Measurements from ENCODE around the gene RASA2.
A peak's percentile ranks its signal among the peaks of the same experiment; 100 is the strongest.

RASA2 gene

DNA sequence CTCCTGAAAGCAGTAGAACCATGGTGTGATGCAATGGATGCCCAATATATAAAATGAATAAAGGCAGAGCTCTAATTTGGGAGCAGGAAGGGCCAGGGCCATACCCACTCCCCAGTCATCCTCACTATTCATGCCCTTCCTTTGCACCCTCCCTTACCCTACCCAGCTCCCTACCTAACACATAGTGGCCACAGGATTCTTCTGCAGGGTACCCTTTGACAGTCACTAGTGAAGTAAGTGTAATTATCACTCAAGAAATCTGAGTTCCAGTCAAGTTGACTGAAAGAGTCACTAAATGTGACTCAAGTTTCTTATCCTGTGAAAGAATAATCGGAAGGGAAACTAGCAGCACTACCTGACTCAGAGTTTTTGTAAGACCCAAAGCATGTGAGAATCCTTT is 69.2 kb downstream of the RASA2 start:
- TF ChIP-seq, protein P1, sequence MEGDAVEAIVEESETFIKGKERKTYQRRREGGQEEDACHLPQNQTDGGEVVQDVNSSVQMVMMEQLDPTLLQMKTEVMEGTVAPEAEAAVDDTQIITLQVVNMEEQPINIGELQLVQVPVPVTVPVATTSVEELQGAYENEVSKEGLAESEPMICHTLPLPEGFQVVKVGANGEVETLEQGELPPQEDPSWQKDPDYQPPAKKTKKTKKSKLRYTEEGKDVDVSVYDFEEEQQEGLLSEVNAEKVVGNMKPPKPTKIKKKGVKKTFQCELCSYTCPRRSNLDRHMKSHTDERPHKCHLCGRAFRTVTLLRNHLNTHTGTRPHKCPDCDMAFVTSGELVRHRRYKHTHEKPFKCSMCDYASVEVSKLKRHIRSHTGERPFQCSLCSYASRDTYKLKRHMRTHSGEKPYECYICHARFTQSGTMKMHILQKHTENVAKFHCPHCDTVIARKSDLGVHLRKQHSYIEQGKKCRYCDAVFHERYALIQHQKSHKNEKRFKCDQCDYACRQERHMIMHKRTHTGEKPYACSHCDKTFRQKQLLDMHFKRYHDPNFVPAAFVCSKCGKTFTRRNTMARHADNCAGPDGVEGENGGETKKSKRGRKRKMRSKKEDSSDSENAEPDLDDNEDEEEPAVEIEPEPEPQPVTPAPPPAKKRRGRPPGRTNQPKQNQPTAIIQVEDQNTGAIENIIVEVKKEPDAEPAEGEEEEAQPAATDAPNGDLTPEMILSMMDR (conservative IDR thresholded peaks at IDR 0.05; ENCODE audit: control insufficient read depth, insufficient read depth, low read depth, low read length), result no peak
- DNase-seq (ENCODE audit: low read depth), result peak; percentile 34
- no peak overlapping the region for H3K4me3 ChIP-seq (ENCODE audit: control insufficient read depth, low read depth, low read length)

DNA sequence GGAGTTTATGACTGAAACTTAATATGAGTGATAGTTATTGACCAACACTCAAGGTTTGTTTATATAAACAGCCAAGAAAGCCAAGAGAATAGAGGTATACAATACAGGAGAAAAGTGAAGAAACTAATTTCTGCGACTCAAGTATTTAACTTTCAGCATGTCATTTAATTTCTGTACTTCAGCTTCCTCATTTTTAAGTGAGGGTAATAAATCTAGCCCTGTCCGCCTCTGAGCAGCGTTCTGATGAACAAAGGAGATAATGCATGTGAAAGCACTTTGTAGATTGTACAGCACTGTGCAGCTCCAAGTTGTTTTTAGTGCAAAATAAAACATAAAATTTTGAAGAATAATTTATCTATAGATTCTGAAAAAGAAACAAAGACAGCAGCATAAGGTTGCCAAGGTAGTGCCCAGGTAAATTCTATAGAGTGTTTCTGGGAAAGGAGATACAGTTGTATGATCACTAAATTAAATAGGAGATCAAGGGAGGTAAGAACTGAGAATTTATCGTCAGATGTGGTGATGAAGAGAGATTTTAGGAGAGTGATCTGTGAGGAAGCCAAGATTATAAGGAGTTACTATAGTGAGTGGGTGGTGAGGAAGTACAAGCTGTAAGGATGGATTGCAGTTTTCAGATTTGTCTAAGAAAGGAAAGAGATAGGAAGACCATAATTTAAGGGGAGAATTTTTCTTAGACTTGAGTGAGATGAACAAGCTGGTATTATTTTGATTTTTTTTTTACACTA is 71.3 kb downstream of the RASA2 start:
- TF ChIP-seq, protein P1 (conservative IDR thresholded peaks at IDR 0.05; ENCODE audit: control insufficient read depth, insufficient read depth, low read depth, low read length), result no peak
- H3K4me3 ChIP-seq (ENCODE audit: control insufficient read depth, low read depth, low read length), result no peak overlapping the region
- DNase-seq (ENCODE audit: low read depth), result no peak

DNA sequence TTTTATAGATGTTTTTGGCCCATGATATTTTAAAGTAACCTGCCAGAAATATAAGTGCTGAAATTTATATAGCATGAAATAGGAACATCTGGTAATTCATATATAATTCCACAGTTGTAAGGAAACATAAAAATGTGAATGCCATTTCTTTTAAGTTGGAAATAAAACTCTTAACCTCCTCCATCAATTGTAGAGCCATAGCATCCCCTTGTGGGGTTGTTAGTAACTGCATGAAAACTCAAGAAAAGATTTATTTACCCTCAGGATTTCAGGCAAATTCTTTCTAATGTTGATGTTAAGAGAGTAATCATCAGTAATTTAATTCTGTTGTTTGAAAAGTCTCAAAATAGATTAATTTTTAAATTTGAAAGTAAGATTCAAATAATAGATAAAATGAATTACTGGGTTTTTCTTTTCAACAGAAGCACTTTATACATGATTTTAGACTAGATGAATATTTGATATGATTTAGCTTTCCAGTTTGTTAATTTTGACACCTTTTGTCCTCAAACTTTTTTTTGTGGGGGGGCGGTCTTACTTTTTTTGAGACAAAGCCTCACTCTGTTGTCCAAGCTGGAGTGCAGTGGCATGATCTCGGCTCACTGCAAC is 74.7 kb downstream of the RASA2 start:
- TF ChIP-seq, protein P1 (conservative IDR thresholded peaks at IDR 0.05; ENCODE audit: control insufficient read depth, insufficient read depth, low read depth, low read length), result peak; percentile 100
- H3K4me3 ChIP-seq (ENCODE audit: control insufficient read depth, low read depth, low read length), result no peak overlapping the region
- DNase-seq (ENCODE audit: low read depth), result peak; percentile 82

DNA sequence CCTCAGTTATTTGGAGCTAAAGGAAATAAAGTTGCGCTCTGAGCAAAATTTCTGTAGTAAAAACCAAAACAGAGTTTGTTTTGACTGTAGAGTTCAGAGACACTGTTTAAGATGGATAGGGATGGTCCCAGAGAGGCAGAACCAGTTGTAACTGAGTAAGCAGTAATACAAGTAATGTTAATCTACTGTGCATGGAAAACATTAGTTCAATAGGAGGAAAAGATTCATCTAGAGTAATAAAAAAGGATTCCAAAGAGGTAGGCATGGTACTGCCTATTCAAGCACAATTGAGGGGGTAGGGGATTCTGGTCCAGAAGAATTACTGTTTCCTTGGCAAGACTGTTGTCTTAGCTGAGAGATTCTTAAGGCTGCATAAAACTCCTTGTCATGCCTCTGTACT is 77.4 kb downstream of the RASA2 start:
- TF ChIP-seq, protein P1 (conservative IDR thresholded peaks at IDR 0.05; ENCODE audit: control insufficient read depth, insufficient read depth, low read depth, low read length), result no peak
- H3K4me3 ChIP-seq (ENCODE audit: control insufficient read depth, low read depth, low read length), result no peak overlapping the region
- no peak for DNase-seq (ENCODE audit: low read depth)

DNA sequence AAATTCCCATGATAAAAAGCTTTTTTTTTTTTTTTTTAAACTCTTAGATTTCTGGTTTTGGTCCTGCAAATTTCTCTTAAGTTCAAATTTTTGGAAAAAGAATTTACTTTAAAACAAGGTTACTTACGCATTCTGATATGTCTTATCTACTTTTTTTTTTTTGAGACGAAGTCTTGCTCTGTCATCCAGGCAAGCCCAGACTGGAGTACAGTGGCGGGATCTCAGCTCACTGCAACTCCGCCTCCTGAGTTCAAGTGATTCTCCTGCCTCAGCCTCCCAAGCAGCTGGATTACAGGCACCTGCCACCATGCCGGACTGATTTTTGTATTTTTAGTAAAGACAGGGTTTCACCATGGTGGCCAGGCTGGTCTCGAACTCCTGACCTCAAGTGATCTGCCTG is 83.2 kb downstream of the RASA2 start:
- no peak for DNase-seq (ENCODE audit: low read depth)
- TF ChIP-seq, protein P1 (conservative IDR thresholded peaks at IDR 0.05; ENCODE audit: control insufficient read depth, insufficient read depth, low read depth, low read length), result no peak
- H3K4me3 ChIP-seq (ENCODE audit: control insufficient read depth, low read depth, low read length), result no peak overlapping the region

DNA sequence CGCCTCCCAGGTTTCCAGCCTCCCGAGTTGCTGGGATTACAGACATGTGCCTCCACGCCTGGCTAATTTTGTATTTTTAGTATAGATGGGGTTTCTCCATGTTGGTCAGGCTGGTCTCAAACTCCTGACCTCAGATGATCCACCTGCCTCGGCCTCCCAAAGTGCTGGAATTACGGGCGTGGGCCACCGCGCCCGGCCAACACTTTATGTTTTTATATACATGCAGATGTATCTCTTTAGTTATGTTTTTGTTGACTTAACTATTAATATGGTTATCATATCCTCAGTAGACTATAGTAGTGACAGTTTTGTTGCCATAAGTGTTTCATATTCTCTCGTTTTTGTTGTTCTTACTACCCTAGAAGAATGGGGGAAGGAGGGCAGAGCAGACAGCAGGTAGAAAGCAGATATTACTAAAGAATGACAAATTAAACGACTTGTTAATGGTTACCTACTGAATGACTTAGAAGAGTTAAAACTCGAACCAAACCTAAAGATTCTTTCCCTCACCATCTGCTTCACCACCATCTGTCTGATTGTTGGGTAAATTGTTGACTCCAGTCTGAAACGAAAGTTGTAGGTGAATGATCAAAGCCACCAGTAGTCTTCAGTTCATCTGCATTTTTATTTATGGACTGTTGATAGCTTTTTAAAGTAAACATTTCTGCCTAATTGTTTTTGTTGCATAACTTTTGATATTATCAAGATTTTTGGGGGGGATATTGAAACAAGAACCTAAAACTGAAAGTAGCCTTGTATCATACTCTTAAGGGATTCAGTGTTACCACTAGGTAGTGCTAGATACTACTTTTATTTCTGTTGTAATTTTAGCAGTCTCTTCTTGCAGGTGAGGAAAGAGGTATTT is 89.3 kb downstream of the RASA2 start:
- TF ChIP-seq, protein P1 (conservative IDR thresholded peaks at IDR 0.05; ENCODE audit: control insufficient read depth, insufficient read depth, low read depth, low read length), result peak; percentile 57
- no peak overlapping the region for H3K4me3 ChIP-seq (ENCODE audit: control insufficient read depth, low read depth, low read length)
- peak; percentile 40 for DNase-seq (ENCODE audit: low read depth)
